ENCODE results near the gene ZFAND2B.

Gene ZFAND2B

GRCh38 chr2:219206328-219207133 is at the start of gene ZFAND2B:
TSS of gene ZFAND2B (plus strand) at chr2:219206782. CDS start at chr2:219206988, 206 bp downstream.
- DNase-seq (ENCODE audit: low read depth, low spot score) = no peak

DNA sequence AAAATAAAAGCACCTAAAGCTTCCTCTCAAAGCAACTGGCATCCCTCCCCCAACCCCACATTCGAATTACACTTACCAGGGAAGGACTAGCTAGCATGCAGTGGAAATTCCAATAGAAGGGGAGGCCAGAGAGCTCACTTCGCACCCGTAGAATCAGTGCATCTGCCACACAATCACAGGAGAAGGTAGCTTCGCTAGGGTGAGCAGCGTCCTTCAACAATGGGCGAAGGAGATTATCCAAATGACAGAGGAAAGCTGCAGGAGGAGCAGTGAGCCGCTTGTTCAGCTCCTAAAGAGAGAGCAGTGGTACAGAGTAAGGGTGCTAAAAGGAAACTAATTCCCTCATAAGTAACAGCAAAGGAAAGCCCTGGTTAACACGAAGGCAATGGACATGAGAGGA is 49.2 kb upstream of the ZFAND2B start:
- no peak for DNase-seq (ENCODE audit: low read depth, low spot score)

GRCh38 chr2:219158025-219158424 is 48.6 kb upstream of the ZFAND2B start:
- no peak for DNase-seq (ENCODE audit: low read depth, low spot score)

GRCh38 chr2:219158586-219158985 is 48.0 kb upstream of the ZFAND2B start:
- DNase-seq (ENCODE audit: low read depth, low spot score) = no peak

GRCh38 chr2:219159771-219160185 is 46.8 kb upstream of the ZFAND2B start:
- no peak for DNase-seq (ENCODE audit: low read depth, low spot score)

GRCh38 chr2:219160186-219161017 is 46.2 kb upstream of the ZFAND2B start, which contains the start of gene NHEJ1:
TSS of gene NHEJ1 (minus strand) at chr2:219160815. CDS start at chr2:219158362, 2,453 bp downstream.
- DNase-seq (ENCODE audit: low read depth, low spot score) = no peak

- DNase-seq (ENCODE audit: low read depth, low spot score) = no peak
Measured at GRCh38 chr2:219161097-219161496, 45.5 kb upstream of the ZFAND2B start.

DNA sequence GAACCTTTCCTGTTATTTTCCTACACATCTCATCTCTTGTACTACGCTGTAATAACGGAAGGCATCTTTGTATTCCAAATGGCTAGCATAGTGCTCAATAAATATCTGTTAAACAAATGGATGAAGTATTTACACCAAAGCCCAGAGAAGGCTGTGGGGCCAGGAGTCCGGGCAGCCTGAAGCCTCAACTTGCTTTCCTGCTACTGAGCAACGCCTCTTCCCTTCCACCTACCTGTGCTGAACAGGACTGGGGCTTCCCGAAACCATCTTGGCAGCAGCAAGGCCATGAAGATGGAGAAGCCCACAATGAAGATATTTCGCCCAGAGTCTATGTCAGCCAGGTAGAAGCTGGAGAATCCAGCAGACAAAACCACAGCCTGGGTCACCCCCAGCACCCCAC is 43.4 kb upstream of the ZFAND2B start:
- no peak for DNase-seq (ENCODE audit: low read depth, low spot score)

- no peak for DNase-seq (ENCODE audit: low read depth, low spot score)
Measured at GRCh38 chr2:219165058-219165911, 41.3 kb upstream of the ZFAND2B start.

- DNase-seq (ENCODE audit: low read depth, low spot score) = no peak
Measured at GRCh38 chr2:219167997-219168396, 38.6 kb upstream of the ZFAND2B start.

DNA sequence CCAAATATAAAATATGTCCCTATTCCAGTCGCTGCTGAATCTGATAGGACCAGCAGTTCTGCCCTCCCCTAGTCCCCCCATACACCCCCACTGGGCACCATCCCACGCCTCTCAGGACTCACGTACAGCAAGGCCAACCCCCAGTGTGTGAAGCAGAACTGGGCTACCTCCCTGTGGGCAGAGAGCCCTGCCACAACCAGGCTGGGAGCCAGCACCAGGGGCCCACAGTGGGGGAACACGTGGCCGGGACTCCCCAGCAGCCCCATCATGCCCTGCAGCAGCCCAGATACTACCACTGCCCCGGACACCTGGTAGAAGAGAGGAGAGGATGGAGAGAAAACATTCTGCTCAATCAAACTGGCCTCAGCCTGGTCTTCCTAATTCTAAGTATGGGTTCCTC is 38.1 kb upstream of the ZFAND2B start:
- no peak for DNase-seq (ENCODE audit: low read depth, low spot score)

- DNase-seq (ENCODE audit: low read depth, low spot score) = no peak
Measured at GRCh38 chr2:219168932-219169331, 37.6 kb upstream of the ZFAND2B start.

GRCh38 chr2:219169930-219170654 is 36.5 kb upstream of the ZFAND2B start, which contains the start of gene SLC23A3:
TSS of gene SLC23A3 (minus strand) at chr2:219170029. CDS start at chr2:219169984, 45 bp downstream.
- no peak for DNase-seq (ENCODE audit: low read depth, low spot score)

DNA sequence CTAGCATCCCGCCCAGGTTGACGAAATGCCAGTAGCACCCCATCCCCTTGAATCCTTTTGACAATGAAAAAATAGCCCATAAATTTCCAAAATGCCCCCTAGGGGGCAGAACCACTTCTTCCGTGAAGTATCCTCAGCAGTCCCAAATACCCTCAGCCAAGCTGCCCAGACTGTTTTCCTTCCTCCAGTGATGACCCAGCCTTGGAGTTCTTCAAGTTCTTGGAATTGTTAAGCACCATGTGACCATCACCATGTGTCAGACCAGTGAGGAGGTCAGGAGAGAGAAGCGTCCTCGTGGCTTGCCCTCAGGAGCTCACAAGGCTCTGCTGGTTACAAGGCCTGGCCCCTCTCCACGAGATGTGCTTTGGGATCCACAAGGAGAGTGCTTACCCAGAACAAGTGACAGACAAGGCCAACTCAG is 35.3 kb upstream of the ZFAND2B start:
- DNase-seq (ENCODE audit: low read depth, low spot score) = no peak

DNA sequence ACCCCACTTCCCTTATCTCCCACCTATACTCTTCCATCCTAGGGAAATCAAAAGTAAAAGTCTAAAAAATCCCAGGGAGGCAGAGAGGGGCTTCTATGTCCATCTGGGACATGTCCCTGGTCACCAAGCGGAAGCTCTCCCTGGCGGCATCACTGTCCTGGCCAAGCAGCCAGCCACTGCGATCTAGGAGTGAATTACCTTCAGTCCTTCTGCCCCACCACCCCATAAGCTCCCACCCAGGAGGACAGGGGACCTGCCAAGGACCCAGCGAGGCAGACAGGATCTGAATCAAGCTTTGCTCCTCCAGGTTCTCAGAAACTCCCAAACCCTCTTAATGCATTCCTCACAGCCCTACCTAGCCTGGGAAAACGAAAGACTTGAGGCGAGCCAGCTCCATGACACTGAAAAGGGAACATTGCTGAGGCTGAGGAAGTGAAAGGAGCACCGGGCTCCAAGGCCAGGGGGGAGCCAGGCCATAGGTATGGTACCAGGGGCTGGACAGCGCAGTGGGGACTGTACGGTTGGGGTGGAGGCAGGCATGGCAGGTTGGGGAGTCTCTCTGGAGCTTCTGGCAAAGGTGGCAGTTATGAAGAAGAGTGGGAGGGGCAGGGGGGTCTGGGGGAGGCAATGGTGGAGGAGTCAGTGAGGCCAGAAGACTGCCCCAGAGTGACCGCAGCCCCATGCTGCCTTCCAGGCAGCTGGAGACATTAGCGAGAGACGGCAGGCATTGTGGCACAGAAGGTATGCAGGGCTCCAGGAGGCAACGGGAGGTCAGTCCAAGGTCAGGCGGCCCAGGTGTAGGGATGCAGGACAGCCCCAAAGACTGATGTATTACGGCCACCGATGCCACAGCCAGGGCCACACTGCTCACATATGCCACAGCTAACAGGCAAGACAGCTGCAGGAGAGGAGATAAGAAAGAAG is 34.1 kb upstream of the ZFAND2B start:
- no peak for DNase-seq (ENCODE audit: low read depth, low spot score)

GRCh38 chr2:219173176-219173575 is 33.4 kb upstream of the ZFAND2B start:
- DNase-seq (ENCODE audit: low read depth, low spot score) = no peak

DNA sequence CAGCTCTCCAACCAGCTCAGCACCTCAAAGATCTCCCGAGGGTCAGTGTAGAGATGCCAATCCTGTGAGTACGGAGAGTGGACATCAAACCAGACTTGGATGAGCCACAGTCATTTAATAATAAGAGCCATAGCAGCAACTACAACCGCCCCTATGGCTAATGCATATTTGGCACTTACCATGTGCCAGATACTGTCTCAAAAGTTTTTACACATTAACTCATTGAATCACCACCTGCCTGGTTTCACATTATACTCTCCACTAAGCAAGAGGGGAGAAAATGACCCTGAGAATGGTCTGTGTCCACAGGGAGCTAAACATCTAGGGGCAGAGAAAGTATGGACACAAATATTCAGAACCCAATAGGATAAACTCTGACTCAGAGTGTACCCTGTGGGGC is 32.4 kb upstream of the ZFAND2B start:
- DNase-seq (ENCODE audit: low read depth, low spot score) = no peak

GRCh38 chr2:219174801-219175200 is 31.8 kb upstream of the ZFAND2B start:
- DNase-seq (ENCODE audit: low read depth, low spot score) = no peak

DNA sequence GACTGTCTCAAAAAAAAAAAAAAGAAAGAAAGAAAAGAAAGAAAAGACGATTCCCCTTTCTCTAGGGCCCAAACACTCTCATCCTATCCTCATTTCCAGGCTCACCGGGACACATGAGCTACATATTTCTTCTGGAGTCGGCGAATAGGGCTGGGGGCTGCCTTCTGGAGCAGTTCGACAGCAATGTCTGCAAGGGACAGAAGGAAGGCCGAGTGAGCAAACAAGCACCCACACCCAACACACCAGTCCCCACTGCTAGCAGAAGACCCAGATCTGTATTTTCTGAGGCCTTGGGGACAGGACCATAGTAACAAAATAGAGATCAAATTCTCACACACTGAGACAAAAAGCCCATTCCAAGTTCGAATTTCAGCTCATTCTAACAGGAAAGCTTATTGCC is 31.1 kb upstream of the ZFAND2B start:
- no peak for DNase-seq (ENCODE audit: low read depth, low spot score)
